SJCRH30 (cell line): ENCODE measurements around the gene MRPS34. TPM values are rescaled to one million over a fixed set of nuclear protein-coding genes. Genes with fewer than 3 reads are reported as not detected.

Experiments used
- DNase-seq, 2 experiments: peaks; one replicate each; pipeline ENCODE4 v3.0.0-alpha.2; 2015 to 2020
- H3K27ac ChIP-seq: fragments of 250-450 bp; sonication (Bioruptor Pico); 2 replicates; pipeline ENCODE4 v1.5.1; 2020; ENCODE audit warnings: mild to moderate bottlenecking, moderate library complexity
- H3K27me3 ChIP-seq: fragments of 250-450 bp; sonication (Bioruptor Pico); 2 replicates; pipeline ENCODE4 v1.5.1; 2020; ENCODE audit warnings: mild to moderate bottlenecking, moderate library complexity
- H3K36me3 ChIP-seq: fragments of 250-450 bp; sonication (Bioruptor Pico); 2 replicates; pipeline ENCODE4 v1.5.1; 2020; ENCODE audit warnings: mild to moderate bottlenecking, moderate library complexity
- H3K4me1 ChIP-seq: fragments of 250-450 bp; sonication (Bioruptor Pico); 2 replicates; pipeline ENCODE4 v1.5.1; 2020; ENCODE audit warnings: mild to moderate bottlenecking, moderate library complexity
- H3K4me3 ChIP-seq: fragments of 250-450 bp; sonication (Bioruptor Pico); 2 replicates; pipeline ENCODE4 v1.5.1; 2020; ENCODE audit warnings: mild to moderate bottlenecking, moderate library complexity
- H3K9me3 ChIP-seq: fragments of 250-450 bp; sonication (Bioruptor Pico); replicated peaks from 2 replicates; pipeline ENCODE4 v1.5.1; 2020; ENCODE audit warnings: mild to moderate bottlenecking, moderate library complexity
- total RNA-seq: library from RNA; depleted of rRNA; stranded (reverse); fragments of >200 nt; shearing (Covaris generic); gene quantifications from 2 replicates; pipeline ENCODE4 v1.2.3, GENCODE V29; 2014

Gene MRPS34
- total RNA-seq, 1 experiment from 2014 or later, result 55.3 TPM

DNA sequence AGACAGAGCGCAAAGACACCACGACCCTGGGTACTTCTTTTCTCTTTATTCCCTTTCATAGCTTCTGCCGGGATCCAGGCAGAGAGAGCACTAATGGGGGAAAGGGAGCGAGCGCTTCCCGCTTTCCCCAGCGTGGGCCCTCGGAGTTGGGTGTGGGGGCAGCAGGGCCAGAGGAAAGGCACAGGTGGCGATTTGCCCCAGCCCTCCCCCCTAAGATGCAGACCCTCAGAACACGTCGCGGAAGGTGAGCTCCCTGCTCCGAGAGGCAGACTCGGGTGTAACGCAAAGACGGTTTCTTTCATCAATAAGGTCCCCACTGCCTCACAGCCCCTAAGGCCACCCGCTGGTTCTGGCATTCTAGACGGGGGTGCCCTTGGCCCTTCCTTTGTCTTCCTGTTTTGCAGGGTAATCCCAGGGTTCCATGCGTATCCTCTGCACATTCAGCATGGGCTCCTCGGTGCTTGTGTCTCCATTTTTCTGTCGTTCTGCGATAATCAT, 1.0 kb downstream of the MRPS34 start:
- H3K4me3 ChIP-seq, result peak overlapping the region; percentile 97
- no peak overlapping the region for H3K27ac ChIP-seq
- no peaks in the 10 kb centered on the region for H3K27me3 ChIP-seq
- no peaks in the 10 kb centered on the region for H3K9me3 ChIP-seq
- H3K36me3 ChIP-seq, result peaks cover 8% of the 10 kb centered on the region; the same call in 1 of the 2 replicates
- DNase-seq, result no peak
- H3K4me1 ChIP-seq, result peaks cover 6% of the 10 kb centered on the region; the same call in 1 of the 2 replicates

DNA sequence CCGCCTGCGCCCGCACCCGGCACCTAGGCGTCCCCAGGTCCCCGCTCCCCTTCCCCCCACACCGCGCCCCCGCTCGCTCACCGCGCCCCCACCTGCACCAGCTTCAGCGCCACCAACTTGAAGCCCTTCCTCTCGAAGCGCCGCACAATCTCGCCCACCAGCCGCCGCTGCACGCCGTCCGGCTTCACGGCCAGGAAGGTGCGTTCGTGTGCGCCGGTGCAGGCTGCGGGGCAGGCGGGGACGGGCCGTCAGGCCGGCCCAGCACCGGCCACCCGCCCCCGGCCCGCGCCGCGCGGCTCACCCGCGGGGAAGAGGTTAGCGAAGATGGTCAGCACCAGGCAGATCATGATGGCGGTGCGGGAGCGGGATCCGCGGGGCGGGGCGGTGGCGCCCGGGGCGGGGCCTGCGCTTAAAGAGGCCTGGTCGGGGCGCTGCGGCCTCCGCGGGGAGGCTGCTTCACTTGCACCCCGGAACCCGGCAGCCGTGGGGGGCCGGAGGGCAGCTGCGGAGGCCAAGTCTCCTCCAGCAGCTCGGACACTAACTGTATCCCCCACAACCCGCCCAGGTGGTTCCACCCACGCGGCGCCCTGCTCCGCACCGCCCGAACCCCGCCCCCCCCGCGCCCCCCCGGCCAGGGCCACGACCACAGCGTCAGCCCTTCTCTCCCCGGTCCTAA, 1.6 kb downstream of the MRPS34 start, which contains the start of gene NME3:
NME3 (minus strand) TSS at position 356 of the 676 bp plus-strand sequence; CDS start at position 347, 9 bp downstream.
- Histone ChIP-seq H3K36me3 (peaks cover 8% of the 10 kb centered on the region; the same call in 1 of the 2 replicates), H3K27ac (peak within 1 kb of the TSS; percentile 71; the same call in 1 of the 2 replicates), H3K9me3 (no peaks in the 10 kb centered on the region), H3K4me3 (peak within 1 kb of the TSS; percentile 97), H3K4me1 (peaks cover 6% of the 10 kb centered on the region; the same call in 1 of the 2 replicates), H3K27me3 (no peaks in the 10 kb centered on the region)
- no peak for DNase-seq

DNA sequence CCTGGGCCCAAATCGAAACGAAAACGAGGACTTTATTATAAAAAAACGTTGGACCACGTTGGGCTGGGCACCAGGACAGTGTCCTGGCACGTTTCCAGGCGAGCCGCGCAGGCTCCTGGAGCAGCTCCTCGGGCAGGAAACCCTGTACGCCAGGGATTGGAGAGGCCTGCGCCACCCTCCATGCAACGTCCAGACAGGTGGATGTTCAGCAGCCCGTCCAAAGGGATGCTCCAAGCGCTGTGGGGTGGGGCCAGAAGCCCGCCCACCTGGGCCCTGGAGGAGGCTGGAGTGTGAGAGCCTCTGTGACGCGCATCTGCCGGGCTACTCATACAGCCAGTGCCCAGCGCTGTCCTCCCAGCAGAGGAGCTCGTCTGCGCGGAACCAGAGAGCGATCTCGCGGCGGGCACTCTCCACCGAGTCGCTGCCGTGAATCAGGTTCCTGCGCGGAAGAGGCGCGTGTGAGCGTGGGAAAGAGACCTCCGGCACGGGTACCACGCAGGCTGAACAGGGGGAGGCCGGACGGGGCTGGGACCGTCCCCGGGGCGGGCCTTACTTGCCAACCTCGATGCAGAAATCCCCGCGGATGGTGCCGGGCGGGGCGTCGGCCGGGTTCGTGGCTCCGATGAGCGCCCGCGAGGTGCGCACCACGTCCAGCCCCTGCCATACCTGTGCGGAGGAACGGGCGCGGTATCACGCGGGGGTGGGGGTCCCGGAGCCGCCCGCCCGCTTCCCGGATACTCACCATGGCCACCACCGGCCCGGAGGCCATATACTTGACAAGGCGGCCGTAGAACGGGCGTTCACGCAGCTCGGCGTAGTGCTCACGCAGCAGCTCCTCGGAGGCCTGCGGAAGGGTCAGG, 2.4 kb downstream of the MRPS34 start:
- Histone ChIP-seq H3K36me3 (peaks cover 8% of the 10 kb centered on the region; the same call in 1 of the 2 replicates), H3K27me3 (no peaks in the 10 kb centered on the region), H3K4me3 (no peak overlapping the region), H3K4me1 (peaks cover 6% of the 10 kb centered on the region; the same call in 1 of the 2 replicates), H3K9me3 (no peaks in the 10 kb centered on the region), H3K27ac (no peak overlapping the region)
- DNase-seq, result no peak

DNA sequence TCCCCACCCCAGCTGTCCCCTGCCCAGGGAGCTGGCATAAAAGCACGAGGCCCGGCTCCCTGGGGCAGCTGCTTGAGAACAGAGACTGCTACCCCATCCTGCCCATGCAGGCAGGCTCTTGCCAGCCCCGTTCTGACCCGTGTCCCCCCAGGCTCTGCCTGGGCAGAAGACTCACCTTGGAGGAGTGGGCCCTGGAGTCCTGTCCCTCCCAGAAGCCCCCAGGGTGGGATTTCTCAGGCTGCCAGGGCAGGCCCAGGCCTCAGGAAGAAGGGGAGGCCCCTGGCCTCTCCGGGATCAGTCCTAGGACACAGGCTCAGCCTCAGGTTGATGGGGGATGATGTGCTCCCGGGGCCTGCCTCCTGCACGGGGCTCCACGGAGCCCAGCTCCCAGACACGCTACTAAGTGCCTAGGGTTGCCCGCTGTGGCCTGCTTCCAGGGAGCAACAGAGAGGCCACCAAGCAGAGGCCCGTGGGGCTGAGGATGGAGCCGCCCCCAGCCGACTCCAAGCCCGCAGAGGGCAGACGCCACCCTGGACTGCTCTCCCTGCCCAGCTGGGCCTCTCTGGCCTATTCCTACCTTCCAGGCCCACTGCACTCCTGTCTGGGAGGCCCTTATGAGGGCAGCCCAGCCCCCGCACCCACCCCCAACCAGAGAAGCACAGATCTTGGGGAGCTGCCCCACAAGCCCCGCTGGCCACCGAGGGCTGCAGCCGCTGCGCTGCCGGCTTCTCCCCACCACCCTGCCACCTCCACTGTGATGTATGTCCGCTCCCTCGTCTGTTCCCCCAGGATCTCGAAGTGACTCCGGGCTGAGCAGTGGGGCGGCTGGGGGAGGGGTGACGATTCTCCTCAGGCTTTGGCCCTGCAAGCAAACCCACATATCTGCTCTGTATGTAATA, 3.3 kb downstream of the MRPS34 start:
- Histone ChIP-seq H3K4me1 (peaks cover 6% of the 10 kb centered on the region; the same call in 1 of the 2 replicates), H3K27ac (no peak overlapping the region), H3K9me3 (no peaks in the 10 kb centered on the region), H3K4me3 (no peak overlapping the region), H3K27me3 (no peaks in the 10 kb centered on the region), H3K36me3 (peaks cover 8% of the 10 kb centered on the region; the same call in 1 of the 2 replicates)
- no peak for DNase-seq

DNA sequence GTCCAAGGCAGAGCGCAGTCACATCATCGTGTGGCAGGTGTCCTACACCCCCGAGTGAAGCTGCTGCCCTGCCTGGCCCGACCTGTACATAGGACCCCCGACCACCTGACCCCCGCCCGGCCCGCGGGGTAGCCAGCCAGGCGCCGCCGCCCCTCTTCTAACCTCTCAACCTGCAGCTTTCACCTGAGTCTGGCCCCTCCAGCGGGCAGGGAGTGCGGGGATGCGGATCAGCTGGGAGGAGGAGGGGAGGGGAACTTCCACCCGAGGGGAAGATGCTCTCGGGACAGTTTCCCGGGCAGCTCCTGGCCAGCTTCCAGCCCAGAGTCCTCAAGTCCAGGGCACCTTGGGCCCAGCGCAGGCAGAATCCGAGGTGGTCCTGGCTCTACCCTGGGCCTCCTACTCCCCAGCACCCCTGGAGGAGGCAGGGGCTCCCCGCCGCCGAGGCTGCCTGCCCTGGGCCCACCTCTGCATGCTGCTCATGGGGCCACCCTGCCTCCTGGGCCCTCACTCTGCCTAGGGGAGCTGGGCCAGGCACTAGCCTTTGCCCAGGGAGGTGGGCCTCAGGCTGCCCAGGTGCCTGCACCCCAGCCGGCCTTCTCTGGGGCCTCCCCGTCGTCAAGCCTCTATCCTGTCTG, 4.0 kb downstream of the MRPS34 start:
- Histone ChIP-seq H3K4me1 (no peaks in the 10 kb centered on the region), H3K4me3 (no peak overlapping the region), H3K27me3 (no peaks in the 10 kb centered on the region), H3K27ac (no peak overlapping the region), H3K36me3 (peaks cover 8% of the 10 kb centered on the region; the same call in 1 of the 2 replicates), H3K9me3 (no peaks in the 10 kb centered on the region)
- DNase-seq, result no peak

DNA sequence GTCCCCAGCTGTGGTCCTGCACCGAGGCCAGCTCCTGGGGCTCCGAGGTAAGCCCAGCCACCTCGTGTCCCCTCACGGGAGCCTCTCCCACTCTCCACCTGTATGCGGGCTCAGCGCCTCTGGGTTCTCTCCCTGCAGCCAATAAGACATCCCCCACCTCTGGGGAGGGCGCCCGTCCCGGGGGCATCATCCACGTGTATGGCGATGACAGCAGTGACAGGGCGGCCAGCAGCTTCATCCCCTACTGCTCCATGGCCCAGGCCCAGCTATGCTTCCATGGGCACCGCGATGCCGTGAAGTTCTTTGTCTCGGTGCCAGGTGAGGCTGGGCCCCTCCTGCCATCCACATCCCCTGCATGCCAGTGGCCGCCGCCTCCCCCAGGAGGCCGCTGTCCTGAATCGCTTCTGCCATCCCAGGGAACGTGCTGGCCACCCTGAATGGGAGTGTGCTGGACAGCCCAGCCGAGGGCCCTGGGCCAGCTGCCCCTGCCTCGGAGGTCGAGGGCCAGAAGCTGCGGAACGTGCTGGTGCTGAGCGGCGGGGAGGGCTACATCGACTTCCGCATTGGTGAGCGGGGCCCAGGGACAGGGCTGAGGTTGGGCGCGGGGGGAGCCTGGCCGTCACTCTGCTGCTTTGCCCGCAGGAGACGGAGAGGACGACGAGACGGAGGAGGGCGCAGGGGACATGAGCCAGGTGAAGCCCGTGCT, 4.7 kb downstream of the MRPS34 start:
- no peaks in the 10 kb centered on the region for H3K9me3 ChIP-seq
- H3K36me3 ChIP-seq, result peaks cover 8% of the 10 kb centered on the region; the same call in 1 of the 2 replicates
- no peaks in the 10 kb centered on the region for H3K4me1 ChIP-seq
- H3K4me3 ChIP-seq, result no peak overlapping the region
- no peak overlapping the region for H3K27ac ChIP-seq
- no peak for DNase-seq
- no peaks in the 10 kb centered on the region for H3K27me3 ChIP-seq

DNA sequence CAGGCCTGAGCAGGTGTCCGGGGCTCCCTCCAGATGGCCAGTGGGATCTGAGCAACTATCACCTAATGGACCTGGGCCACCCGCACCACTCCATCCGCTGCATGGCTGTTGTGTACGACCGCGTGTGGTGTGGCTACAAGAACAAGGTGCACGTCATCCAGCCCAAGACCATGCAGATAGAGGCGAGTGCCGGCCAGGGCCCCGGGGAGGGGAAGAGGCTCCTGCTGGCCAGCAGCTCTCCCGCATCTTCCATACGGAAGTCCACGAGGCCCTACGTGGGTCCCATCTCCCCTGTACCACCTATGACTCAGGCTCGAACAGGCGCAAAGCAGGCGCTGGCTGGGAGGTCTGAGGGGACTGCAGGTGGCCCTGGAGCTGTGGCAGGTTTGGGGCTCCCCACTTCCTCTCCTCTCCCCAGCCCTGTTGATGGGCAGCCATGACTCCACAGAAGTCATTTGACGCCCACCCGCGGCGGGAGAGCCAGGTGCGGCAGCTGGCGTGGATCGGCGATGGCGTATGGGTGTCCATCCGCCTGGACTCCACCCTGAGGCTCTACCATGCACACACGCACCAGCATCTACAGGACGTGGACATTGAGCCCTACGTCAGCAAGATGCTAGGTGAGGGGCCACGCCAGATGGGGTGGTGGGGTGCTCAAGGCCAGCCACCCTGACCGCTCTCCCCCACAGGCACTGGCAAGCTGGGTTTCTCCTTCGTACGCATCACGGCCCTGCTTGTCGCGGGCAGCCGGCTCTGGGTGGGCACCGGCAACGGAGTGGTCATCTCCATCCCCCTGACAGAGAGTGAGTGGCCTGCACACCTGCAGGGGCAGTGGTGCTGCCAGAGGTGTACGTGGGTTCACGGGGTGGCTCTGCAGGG, 5.6 kb downstream of the MRPS34 start:
- DNase-seq, result no peak
- H3K9me3 ChIP-seq, result no peaks in the 10 kb centered on the region
- peaks cover 12% of the 10 kb centered on the region for H3K36me3 ChIP-seq
- H3K27me3 ChIP-seq, result no peaks in the 10 kb centered on the region
- no peak overlapping the region for H3K27ac ChIP-seq
- H3K4me3 ChIP-seq, result no peak overlapping the region
- H3K4me1 ChIP-seq, result no peaks in the 10 kb centered on the region

DNA sequence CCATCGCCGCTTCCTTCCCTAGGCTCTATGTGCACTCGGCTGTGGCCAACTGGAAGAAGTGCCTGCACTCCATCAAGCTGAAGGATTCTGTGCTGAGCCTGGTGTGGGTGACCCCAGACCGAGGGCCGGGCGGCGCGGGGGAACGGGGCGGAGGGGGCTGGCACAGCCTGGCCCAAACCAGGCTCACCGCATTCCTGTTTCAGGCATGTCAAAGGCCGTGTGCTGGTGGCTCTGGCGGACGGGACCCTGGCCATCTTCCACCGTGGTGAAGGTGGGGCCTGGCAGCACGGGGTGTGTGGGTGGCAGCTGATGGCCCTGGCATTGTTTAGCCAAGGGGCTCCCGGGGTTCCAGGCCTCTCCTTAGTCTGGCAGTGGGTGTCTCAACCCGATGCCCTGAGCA, 6.2 kb downstream of the MRPS34 start:
- Histone ChIP-seq H3K4me1 (no peaks in the 10 kb centered on the region), H3K9me3 (no peaks in the 10 kb centered on the region), H3K4me3 (no peak overlapping the region), H3K36me3 (peaks cover 12% of the 10 kb centered on the region), H3K27ac (no peak overlapping the region), H3K27me3 (no peaks in the 10 kb centered on the region)
- DNase-seq, result no peak

DNA sequence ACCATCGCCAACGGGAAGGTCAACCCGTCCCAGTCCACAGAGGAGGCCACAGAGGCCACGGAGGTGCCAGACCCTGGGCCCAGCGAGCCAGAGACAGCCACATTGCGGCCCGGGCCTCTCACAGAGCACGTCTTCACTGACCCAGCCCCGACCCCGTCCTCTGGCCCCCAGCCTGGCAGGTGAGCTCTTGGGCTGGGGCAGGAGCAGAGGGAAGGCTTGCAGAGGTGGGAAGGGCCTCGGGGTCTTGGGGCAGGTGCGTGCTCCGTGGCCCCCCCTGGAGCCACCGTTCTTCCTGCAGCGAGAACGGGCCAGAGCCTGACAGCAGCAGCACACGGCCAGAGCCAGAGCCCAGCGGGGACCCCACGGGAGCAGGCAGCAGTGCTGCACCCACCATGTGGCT, 6.7 kb downstream of the MRPS34 start:
- no peaks in the 10 kb centered on the region for H3K9me3 ChIP-seq
- no peaks in the 10 kb centered on the region for H3K27me3 ChIP-seq
- no peaks in the 10 kb centered on the region for H3K4me1 ChIP-seq
- no peak overlapping the region for H3K4me3 ChIP-seq
- DNase-seq, result no peak
- H3K36me3 ChIP-seq, result peaks cover 12% of the 10 kb centered on the region
- no peak overlapping the region for H3K27ac ChIP-seq

DNA sequence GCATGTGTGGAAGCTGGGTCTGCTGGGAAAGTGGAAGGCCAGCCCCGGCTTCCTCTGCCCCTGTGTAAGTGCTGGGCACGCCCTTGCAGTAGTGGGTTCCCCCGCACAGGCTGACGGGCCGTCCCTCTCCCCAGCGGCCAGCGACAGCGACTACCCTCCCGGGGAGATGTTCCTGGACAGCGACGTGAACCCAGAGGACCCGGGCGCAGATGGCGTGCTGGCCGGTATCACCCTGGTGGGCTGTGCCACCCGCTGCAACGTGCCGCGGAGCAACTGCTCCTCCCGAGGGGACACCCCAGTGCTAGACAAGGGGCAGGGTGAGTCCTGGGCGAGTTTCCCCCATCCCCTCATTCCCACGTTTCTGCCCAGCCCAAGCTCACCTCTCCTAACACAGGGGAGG, 7.1 kb downstream of the MRPS34 start:
- Histone ChIP-seq H3K27ac (no peak overlapping the region), H3K4me3 (no peak overlapping the region), H3K9me3 (no peaks in the 10 kb centered on the region), H3K36me3 (peaks cover 11% of the 10 kb centered on the region), H3K4me1 (no peaks in the 10 kb centered on the region), H3K27me3 (no peaks in the 10 kb centered on the region)
- DNase-seq, result no peak

DNA sequence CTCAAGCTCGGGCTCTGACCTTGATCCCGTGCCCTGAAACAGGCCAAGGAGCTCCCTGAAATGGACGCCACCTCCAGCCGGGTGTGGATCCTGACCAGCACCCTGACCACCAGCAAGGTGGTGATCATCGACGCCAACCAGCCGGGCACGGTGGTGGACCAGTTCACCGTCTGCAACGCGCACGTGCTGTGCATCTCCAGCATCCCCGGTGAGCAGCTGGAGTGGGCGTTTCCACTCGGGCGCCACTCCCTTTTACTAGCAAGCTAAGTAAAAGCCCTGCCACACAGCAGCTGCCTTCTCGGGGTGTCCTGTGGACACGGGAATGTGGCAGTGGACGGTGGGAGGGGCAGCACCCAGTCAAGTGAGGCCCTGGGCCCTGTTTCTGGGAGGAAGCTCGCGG, 8.0 kb downstream of the MRPS34 start:
- no peak for DNase-seq
- Histone ChIP-seq H3K36me3 (peaks cover 6% of the 10 kb centered on the region), H3K9me3 (no peaks in the 10 kb centered on the region), H3K4me1 (no peaks in the 10 kb centered on the region), H3K27ac (no peak overlapping the region), H3K4me3 (no peak overlapping the region), H3K27me3 (no peaks in the 10 kb centered on the region)

DNA sequence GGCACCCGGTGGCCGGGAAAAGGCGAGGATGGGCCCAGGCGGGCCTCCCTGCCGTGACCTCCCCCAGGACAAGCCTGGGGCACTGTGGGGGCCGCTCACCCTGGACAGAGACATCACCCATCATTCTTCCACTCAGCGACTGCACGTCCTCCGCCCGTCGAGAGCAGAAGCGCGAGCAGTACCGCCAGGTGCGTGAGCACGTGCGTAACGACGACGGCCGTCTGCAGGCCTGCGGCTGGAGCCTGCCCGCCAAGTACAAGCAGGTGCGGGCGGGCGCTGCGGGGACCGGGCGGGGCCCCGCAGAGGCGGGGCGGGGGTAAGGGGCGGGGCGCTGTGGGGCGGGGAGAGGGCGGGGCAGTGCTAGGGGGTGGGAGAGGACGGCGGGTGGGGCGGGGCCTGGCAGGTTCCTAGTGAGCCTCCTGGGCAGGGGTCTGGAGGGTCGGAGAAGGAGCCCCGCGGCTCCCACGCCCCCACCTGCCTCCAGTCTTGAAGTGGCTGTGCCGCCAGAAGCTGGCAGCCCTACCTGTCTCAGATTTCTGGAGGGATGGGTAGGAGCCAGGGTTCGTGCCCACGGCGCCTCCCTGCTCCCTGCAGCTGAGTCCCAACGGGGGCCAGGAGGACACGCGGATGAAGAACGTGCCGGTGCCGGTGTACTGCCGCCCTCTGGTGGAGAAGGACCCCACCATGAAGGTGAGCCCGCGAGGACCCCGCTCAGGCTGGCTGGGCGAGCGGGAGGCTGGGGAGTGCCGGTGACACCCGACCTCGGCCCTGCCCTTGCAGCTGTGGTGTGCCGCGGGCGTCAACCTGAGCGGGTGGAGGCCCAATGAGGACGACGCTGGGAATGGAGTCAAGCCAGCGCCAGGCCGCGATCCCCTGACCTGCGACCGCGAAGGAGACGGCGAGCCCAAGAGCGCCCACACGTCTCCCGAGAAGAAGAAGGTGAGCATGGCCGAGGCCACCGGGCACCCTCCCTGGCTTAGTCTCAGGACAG, 9.1 kb downstream of the MRPS34 start:
- peaks cover 6% of the 10 kb centered on the region for H3K36me3 ChIP-seq
- DNase-seq, result no peak
- no peak overlapping the region for H3K4me3 ChIP-seq
- H3K27ac ChIP-seq, result no peak overlapping the region
- H3K4me1 ChIP-seq, result no peaks in the 10 kb centered on the region
- no peaks in the 10 kb centered on the region for H3K9me3 ChIP-seq
- no peaks in the 10 kb centered on the region for H3K27me3 ChIP-seq
